MCF 10A (cell line): Measurements from ENCODE around the gene AKAIN1. TPM values are rescaled to one million over a fixed set of nuclear protein-coding genes. Genes with fewer than 3 reads are reported as not detected.

Source experiments
- BruUV-seq: library from RNA; stranded (reverse); fragments of 400-500 nt; replicated peaks from 2 replicates; lab custom pipeline; 2021; lab: Mats Ljungman, UMichigan
- CTCF ChIA-PET: fragments of 300-600 bp; sonication (Branson Sonifier 250); formaldehyde crosslinking; extraction: SDS; loops from one replicate; lab custom pipeline; 2021; ENCODE audit warnings: antibody characterized with exemption, inconsistent platforms; lab: Yijun Ruan, JAX
- POLR2A ChIA-PET: fragments of 300-600, 350-650 bp; sonication (Branson Sonifier 250); formaldehyde crosslinking; extraction: SDS; loops from one replicate; lab custom pipeline; 2020; ENCODE audit warnings: antibody characterized with exemption, inconsistent platforms; lab: Yijun Ruan, JAX
- DNase-seq: peaks from one replicate; pipeline ENCODE4 v3.0.0-alpha.2; 2018; ENCODE audit not compliant: unreplicated experiment
- H3K27ac Mint-ChIP-seq: one replicate; pipeline ENCODE4 v1.8.0; 2022; ENCODE audit warnings: mild to moderate bottlenecking, low read depth, mixed read lengths; ENCODE audit not compliant: unreplicated experiment
- H3K27me3 Mint-ChIP-seq: one replicate; pipeline ENCODE4 v1.8.0; 2022; ENCODE audit warnings: mixed read lengths; ENCODE audit not compliant: insufficient read depth, unreplicated experiment
- H3K36me3 Mint-ChIP-seq: one replicate; pipeline ENCODE4 v1.8.0; 2022; ENCODE audit warnings: mild to moderate bottlenecking, moderate library complexity, mixed read lengths; ENCODE audit not compliant: insufficient read depth, unreplicated experiment
- H3K4me1 Mint-ChIP-seq: one replicate; pipeline ENCODE4 v1.8.0; 2022; ENCODE audit warnings: mixed read lengths; ENCODE audit not compliant: insufficient read depth, unreplicated experiment
- H3K4me3 Mint-ChIP-seq: one replicate; pipeline ENCODE4 v1.8.0; 2022; ENCODE audit warnings: mild to moderate bottlenecking, moderate library complexity, mixed read lengths; ENCODE audit not compliant: unreplicated experiment
- H3K9me3 Mint-ChIP-seq: one replicate; pipeline ENCODE4 v1.8.0; 2022; ENCODE audit warnings: mixed read lengths; ENCODE audit not compliant: unreplicated experiment
- CTCF ChIP-seq: fragments of 200-600 bp; IDR thresholded peaks from one replicate; pipeline ENCODE4 v1.8.0; 2022; ENCODE audit warnings: antibody characterized with exemption, mild to moderate bottlenecking; ENCODE audit not compliant: unreplicated experiment
- intact Hi-C: fragments of 100-400 bp; cut with micrococcal nuclease; formaldehyde crosslinking; loops from 2 replicates; pipeline ENCODE4 v1.14.1; 2022
- total RNA-seq: library from RNA; stranded (reverse); gene quantifications from 2 replicates; pipeline ENCODE4 v1.2.3, GENCODE V29; 2022

AKAIN1 gene
- total RNA-seq, 1 experiment from 2014 or later: not detected

GRCh38 chr18:5142859-5143258 is 54.2 kb downstream of the AKAIN1 start:
- ChIA-PET CTCF (no interaction called here), POLR2A (no interaction called here)
- no TSS peak for BruUV-seq
- no peak for TF ChIP-seq CTCF
- peaks cover 2% of the 10 kb centered on the region for H3K36me3 Mint-ChIP-seq
- no peak for DNase-seq
- no peaks in the 10 kb centered on the region for H3K4me1 Mint-ChIP-seq
- no peaks in the 10 kb centered on the region for H3K9me3 Mint-ChIP-seq
- H3K4me3 Mint-ChIP-seq: no peak overlapping the region
- H3K27ac Mint-ChIP-seq: no peak overlapping the region
- peaks cover 29% of the 10 kb centered on the region for H3K27me3 Mint-ChIP-seq
- intact Hi-C loops: no loop called here

- H3K36me3 Mint-ChIP-seq: peaks cover 6% of the 10 kb centered on the region
- H3K9me3 Mint-ChIP-seq: no peaks in the 10 kb centered on the region
- H3K4me3 Mint-ChIP-seq: no peak overlapping the region
- BruUV-seq: no TSS peak
- ChIA-PET CTCF (no interaction called here), POLR2A (no interaction called here)
- peaks cover 29% of the 10 kb centered on the region for H3K27me3 Mint-ChIP-seq
- no peak overlapping the region for H3K27ac Mint-ChIP-seq
- TF ChIP-seq CTCF: no peak
- H3K4me1 Mint-ChIP-seq: no peaks in the 10 kb centered on the region
- intact Hi-C loops: no loop called here
- DNase-seq: no peak
Observed at GRCh38 chr18:5142131-5142530, 54.9 kb downstream of the AKAIN1 start.

GRCh38 chr18:5137261-5137660 is 59.8 kb downstream of the AKAIN1 start:
- Mint-ChIP-seq H3K4me3 (no peak overlapping the region), H3K4me1 (no peaks in the 10 kb centered on the region), H3K36me3 (peaks cover 6% of the 10 kb centered on the region), H3K9me3 (no peaks in the 10 kb centered on the region), H3K27ac (no peak overlapping the region), H3K27me3 (peaks cover 36% of the 10 kb centered on the region)
- DNase-seq: no peak
- BruUV-seq: no TSS peak
- CTCF ChIA-PET: no interaction called here
- intact Hi-C loops: no loop called here
- POLR2A ChIA-PET: no interaction called here
- TF ChIP-seq CTCF: no peak

- Mint-ChIP-seq H3K4me1 (no peaks in the 10 kb centered on the region), H3K36me3 (peaks cover 6% of the 10 kb centered on the region), H3K4me3 (no peak overlapping the region), H3K27ac (no peak overlapping the region), H3K9me3 (no peaks in the 10 kb centered on the region), H3K27me3 (peaks cover 40% of the 10 kb centered on the region)
- POLR2A ChIA-PET: no interaction called here
- TF ChIP-seq CTCF: no peak
- DNase-seq: no peak
- intact Hi-C loops: no loop called here
- BruUV-seq: no TSS peak
- CTCF ChIA-PET: interaction anchor here (0.6 kb wide), 1 partner anchor 47 kb away, joined by 3 read pairs; no protein-coding TSS in a partner anchor
Observed at GRCh38 chr18:5132987-5133386, 64.1 kb downstream of the AKAIN1 start.
